Cerebellar cortex (tissue), 1 donor: ENCODE results near the gene CAMK2B.
"Not testable (repeated sequence)": the region's sequence is repeated elsewhere in the genome, so short reads cannot be mapped to it uniquely, and the experiment has no call there.

Experiments
- DNase-seq: peaks from one replicate; pipeline ENCODE4 v3.0.0-alpha.2; 2015; ENCODE audit warnings: low spot score

CAMK2B gene

GRCh38 chr7:44189286-44189992 is 136.0 kb downstream of the CAMK2B start, which contains the start of gene GCK:
Gene GCK, minus strand, starts transcription at chr7:44189439. Its CDS starts 486 bp downstream, at chr7:44188953.
- peak; percentile 94 for DNase-seq

GRCh38 chr7:44188480-44189225 is 136.7 kb downstream of the CAMK2B start:
- DNase-seq = no peak

- peak; percentile 54 for DNase-seq
These were observed 137.6 kb downstream of the CAMK2B start for GRCh38 chr7:44187636-44188416.

GRCh38 chr7:44186736-44187135 is 138.7 kb downstream of the CAMK2B start:
- DNase-seq = no peak

- no peak for DNase-seq
These were observed 139.7 kb downstream of the CAMK2B start for GRCh38 chr7:44185729-44186128.

- DNase-seq = no peak
These were observed 140.4 kb downstream of the CAMK2B start for GRCh38 chr7:44184873-44185446.

- no peak for DNase-seq
These were observed 141.1 kb downstream of the CAMK2B start for GRCh38 chr7:44184206-44184872.

GRCh38 chr7:44183386-44183785 is 142.0 kb downstream of the CAMK2B start:
- peak; percentile 91 for DNase-seq

- DNase-seq = peak; percentile 18
These were observed 142.6 kb downstream of the CAMK2B start for GRCh38 chr7:44182827-44183226.

GRCh38 chr7:44180631-44181030 is 144.8 kb downstream of the CAMK2B start:
- no peak for DNase-seq

GRCh38 chr7:44177570-44178131 is 147.7 kb downstream of the CAMK2B start:
- no peak for DNase-seq

GRCh38 chr7:44176486-44176885 is 148.9 kb downstream of the CAMK2B start:
- no peak for DNase-seq

GRCh38 chr7:44175730-44176129 is 149.7 kb downstream of the CAMK2B start:
- no peak for DNase-seq

- DNase-seq = not testable (repeated sequence)
These were observed 150.8 kb downstream of the CAMK2B start for GRCh38 chr7:44174694-44174948.

GRCh38 chr7:44173911-44174693 is 151.3 kb downstream of the CAMK2B start:
- DNase-seq = no peak

GRCh38 chr7:44172803-44173424 is 152.5 kb downstream of the CAMK2B start:
- no peak for DNase-seq

- no peak for DNase-seq
These were observed 153.0 kb downstream of the CAMK2B start for GRCh38 chr7:44172352-44172751.

GRCh38 chr7:44171901-44172300 is 153.5 kb downstream of the CAMK2B start:
- not testable (repeated sequence) for DNase-seq

GRCh38 chr7:44167920-44168319 is 157.5 kb downstream of the CAMK2B start:
- DNase-seq = no peak
